Ovary (tissue), 9 donors: ENCODE measurements around the gene BICDL1. TPM values are rescaled to one million over a fixed set of nuclear protein-coding genes. Genes with fewer than 3 reads are reported as not detected.

Source experiments
- DNase-seq, 5 donors: peaks; one replicate each; pipeline ENCODE4 v3.0.0-alpha.2; 2019 to 2020
- H3K27ac ChIP-seq, 2 donors: fragments of 200-600 bp; one replicate each; pipeline versions ENCODE4 v1.5.1 to v1.8.0; 2019 to 2022
- H3K27me3 ChIP-seq: fragments of 200-600 bp; one replicate; pipeline ENCODE4 v1.8.0; 2022
- H3K36me3 ChIP-seq: fragments of 200-600 bp; sonication (generic); one replicate; pipeline ENCODE4 v1.5.1; 2019
- H3K4me1 ChIP-seq: one replicate; pipeline ENCODE4 v1.8.1; 2013; ENCODE audit warnings: mild to moderate bottlenecking, moderate library complexity; ENCODE audit not compliant: insufficient read depth
- H3K4me3 ChIP-seq: fragments of 200-600 bp; sonication (generic); one replicate; pipeline ENCODE4 v1.5.1; 2017
- H3K9me3 ChIP-seq, 2 donors: fragments of 200-600 bp in 1 of 2; sonication (generic) in 1 of 2; one replicate each; pipeline versions ENCODE4 v1.5.1 to v1.8.1; 2013 to 2019; ENCODE audit warnings: mild to moderate bottlenecking in 1 of 2, moderate library complexity in 1 of 2
- EP300 ChIP-seq: sonication (generic); formaldehyde crosslinking; IDR thresholded peaks from one replicate; pipeline ENCODE4 v1.6.1; 2017; ENCODE audit warnings: antibody characterized with exemption
- POLR2A ChIP-seq: fragments of 450-650 bp; IDR thresholded peaks from one replicate; pipeline ENCODE4 v1.6.1; 2017; ENCODE audit warnings: antibody characterized with exemption, mild to moderate bottlenecking, moderate library complexity
- WGBS, 3 donors: extraction: QIAGEN DNeasy Blood & Tissue Kit in 1 of 3; methylation state at CpG; one replicate each; pipeline versions ENCODE4 v1.1.5 to v1.1.7; 2013 to 2017; 5-methylcytosine and 5-hydroxymethylcytosine counted together
- intact Hi-C, 4 donors: fragments of 100-400 bp; cut with DNase I; formaldehyde crosslinking; loops; one replicate each; pipeline versions ENCODE4 v1.11.0 to v1.15.1; 2022 to 2023
- polyA plus RNA-seq, 2 donors: library from polyadenylated mRNA; stranded (reverse); fragments of 200-250 nt in 1 of 2; fragments of 350-450 nt in 1 of 2; fragmentation: Illumina TruSeq in 1 of 2; extraction: RNeasy Lipid Tissue Mini Kit (QIAGEN cat#74804) in 1 of 2; gene quantifications; one replicate each; pipeline ENCODE4 v1.2.3, GENCODE V29; 2013 to 2014
- total RNA-seq, 7 donors: library from RNA; depleted of rRNA in 2 of 7; stranded (reverse); fragments of >200 nt in 2 of 7; fragmentation: NEBNext Ultra II Directional in 3 of 7; extraction: Animal tissue kit (Norgen Biotek cat#: 25700) in 3 of 7; gene quantifications; one replicate each; pipeline versions ENCODE4 v1.1.0 to v1.2.4, GENCODE V29; 2016 to 2023
- TF ChIP-seq, protein P1 (sequence below), 3 donors: fragments of 450-650 bp in 2 of 3; fragments of 200-600 bp in 1 of 3; IDR thresholded peaks; one replicate each; pipeline versions ENCODE4 v1.5.1 to v1.8.0; 2016 to 2022; ENCODE audit warnings: antibody characterized with exemption in 3 of 3, mild to moderate bottlenecking in 1 of 3
- donor health status: DM: no; HTN: no; CAD: no; lungs with moderate emphysema.
- donor health status: DM: no; HTN: no; CAD: no.
- donor health status: Bipolar disorder and iron deficiency.
- donor health status: DM: yes; HTN: yes; CAD: no.
- donor health status: DM: no; HTN: no; CAD: no.
- donor health status: DM: yes; HTN: yes; CAD: no.

BICDL1 gene
- total and polyA plus RNA-seq, 9 donors = 0.40 to 147 (median 1.7) TPM

DNA sequence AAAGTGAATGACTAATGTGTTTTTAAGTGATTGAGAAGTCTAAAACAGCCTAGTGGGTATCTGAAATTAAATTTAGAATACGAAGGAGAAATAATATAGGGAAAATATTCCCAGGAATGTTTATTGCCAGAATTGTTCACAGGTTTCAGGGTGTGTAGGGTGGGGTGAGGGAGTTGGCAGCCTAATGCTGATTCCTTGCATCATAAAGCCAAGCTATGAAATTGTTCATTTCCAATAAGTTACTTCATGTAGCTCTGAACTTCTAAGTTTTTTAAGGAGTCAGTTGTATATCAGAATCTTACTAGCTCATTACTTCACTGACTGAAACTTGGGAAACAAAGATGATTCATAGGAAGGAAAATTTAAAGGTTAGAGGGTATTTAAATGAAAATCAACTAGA is 71.2 kb downstream of the BICDL1 start:
- no peak overlapping the region for H3K4me3 ChIP-seq
- WGBS, 3 donors = 91 to 94% (median 94%) methylated on average over 1 of the region's 1 CpG
- no peaks in the 10 kb centered on the region for H3K27me3 ChIP-seq
- H3K4me1 ChIP-seq = no peaks in the 10 kb centered on the region
- intact Hi-C loops = no loop called here
- TF ChIP-seq, protein P1, sequence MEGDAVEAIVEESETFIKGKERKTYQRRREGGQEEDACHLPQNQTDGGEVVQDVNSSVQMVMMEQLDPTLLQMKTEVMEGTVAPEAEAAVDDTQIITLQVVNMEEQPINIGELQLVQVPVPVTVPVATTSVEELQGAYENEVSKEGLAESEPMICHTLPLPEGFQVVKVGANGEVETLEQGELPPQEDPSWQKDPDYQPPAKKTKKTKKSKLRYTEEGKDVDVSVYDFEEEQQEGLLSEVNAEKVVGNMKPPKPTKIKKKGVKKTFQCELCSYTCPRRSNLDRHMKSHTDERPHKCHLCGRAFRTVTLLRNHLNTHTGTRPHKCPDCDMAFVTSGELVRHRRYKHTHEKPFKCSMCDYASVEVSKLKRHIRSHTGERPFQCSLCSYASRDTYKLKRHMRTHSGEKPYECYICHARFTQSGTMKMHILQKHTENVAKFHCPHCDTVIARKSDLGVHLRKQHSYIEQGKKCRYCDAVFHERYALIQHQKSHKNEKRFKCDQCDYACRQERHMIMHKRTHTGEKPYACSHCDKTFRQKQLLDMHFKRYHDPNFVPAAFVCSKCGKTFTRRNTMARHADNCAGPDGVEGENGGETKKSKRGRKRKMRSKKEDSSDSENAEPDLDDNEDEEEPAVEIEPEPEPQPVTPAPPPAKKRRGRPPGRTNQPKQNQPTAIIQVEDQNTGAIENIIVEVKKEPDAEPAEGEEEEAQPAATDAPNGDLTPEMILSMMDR (IDR thresholded peaks at IDR 0.05) = no peak
- TF ChIP-seq EP300 = no peak
- TF ChIP-seq POLR2A = no peak
- no peaks in the 10 kb centered on the region for H3K36me3 ChIP-seq
- no peak for DNase-seq
- no peak overlapping the region for H3K27ac ChIP-seq
- H3K9me3 ChIP-seq = no peaks in the 10 kb centered on the region

DNA sequence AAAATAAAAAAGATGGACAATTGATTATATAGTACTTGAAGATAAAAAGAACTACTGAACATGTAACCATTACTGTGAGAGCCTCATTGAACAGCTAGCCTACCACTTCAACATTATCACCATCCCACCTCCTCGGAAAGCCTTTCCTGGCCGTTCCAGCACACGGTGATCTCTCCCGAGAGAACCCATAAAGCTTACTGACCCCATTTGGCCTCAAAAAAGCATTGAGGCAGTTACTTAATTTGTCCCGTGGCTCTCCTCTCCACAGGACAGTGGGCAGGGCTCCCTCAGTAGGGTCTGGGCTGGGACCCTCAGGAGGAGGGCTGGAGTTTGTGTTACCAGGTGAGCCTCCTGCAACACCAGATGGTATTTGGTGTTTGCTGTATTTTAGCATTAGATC is 71.7 kb downstream of the BICDL1 start:
- intact Hi-C loops = no loop called here
- no peak for TF ChIP-seq EP300
- TF ChIP-seq, protein P1 (IDR thresholded peaks at IDR 0.05) = no peak
- TF ChIP-seq POLR2A = no peak
- Histone ChIP-seq H3K27me3 (no peaks in the 10 kb centered on the region), H3K4me1 (no peaks in the 10 kb centered on the region), H3K9me3 (no peaks in the 10 kb centered on the region), H3K27ac (no peak overlapping the region), H3K4me3 (no peak overlapping the region), H3K36me3 (no peaks in the 10 kb centered on the region)
- 39 to 57% (median 55%) methylated on average over 5 of the region's 5 CpGs for WGBS, 3 donors
- no peak for DNase-seq

DNA sequence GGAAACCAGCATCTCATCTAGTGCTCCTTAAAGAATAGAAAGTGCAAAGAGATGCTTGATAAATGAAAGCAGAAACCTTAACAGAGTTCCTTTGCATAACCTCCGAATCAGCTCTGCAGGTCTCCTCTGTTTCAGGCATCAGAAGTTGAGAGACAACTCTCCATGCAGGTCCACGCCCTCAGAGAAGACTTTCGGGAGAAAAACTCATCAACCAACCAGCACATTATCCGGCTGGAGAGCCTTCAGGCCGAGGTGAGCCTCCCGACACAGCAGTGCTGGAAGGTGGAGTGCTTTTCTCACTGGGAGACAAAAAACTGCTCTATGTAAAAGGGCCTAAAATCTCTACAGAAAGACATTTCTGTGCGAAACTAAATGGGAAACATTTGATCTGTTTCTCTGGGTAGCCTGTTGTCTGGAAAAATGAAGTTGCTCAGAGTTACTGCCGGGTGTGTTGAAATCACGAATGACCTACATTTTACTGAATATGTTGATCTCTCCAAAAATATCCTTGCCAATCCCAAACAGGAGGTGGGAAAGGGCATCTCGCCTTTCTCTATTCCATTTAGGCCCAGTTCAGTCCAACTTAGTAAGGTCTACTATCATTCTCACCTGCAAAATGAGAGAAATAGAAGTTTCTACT is 72.7 kb downstream of the BICDL1 start:
- no peaks in the 10 kb centered on the region for H3K9me3 ChIP-seq
- H3K4me1 ChIP-seq = no peaks in the 10 kb centered on the region
- no peak overlapping the region for H3K4me3 ChIP-seq
- no peaks in the 10 kb centered on the region for H3K36me3 ChIP-seq
- DNase-seq = no peak
- no peaks in the 10 kb centered on the region for H3K27me3 ChIP-seq
- intact Hi-C loops = no loop called here
- TF ChIP-seq POLR2A = no peak
- TF ChIP-seq, protein P1 (IDR thresholded peaks at IDR 0.05) = no peak
- TF ChIP-seq EP300 = no peak
- WGBS, 3 donors = 79 to 86% (median 82%) methylated on average over 10 of the region's 10 CpGs
- H3K27ac ChIP-seq = no peak overlapping the region

DNA sequence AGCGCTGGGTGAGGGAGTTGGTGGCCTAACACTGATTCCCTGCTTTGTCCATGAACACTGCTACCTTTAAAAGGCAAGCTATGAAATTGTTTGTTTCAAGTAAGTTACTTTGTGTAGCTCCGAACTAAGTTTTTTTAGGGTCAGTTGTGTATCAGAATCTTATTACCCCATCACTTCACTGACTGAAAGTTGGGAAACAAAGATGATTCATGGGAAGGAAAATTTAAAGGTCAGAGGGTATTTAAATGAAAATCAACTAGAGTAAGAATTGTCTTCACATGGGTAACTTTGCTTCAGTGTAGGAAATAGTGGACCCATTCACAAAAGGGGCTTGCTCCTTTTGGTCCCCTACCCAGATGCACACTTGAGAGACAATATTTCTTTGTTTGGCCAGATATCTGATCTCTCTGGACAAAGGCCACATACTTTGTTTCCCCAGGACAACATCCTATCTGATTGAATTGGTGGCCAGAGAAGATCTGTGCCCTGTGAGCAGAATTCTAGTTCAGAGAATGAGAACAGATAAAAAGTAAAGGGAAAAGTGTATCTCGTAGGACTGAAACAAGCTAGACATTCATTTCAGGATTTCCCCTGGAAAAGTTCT is 74.0 kb downstream of the BICDL1 start:
- H3K9me3 ChIP-seq = no peaks in the 10 kb centered on the region
- H3K27ac ChIP-seq = no peak overlapping the region
- H3K4me1 ChIP-seq = no peaks in the 10 kb centered on the region
- intact Hi-C loops = no loop called here
- TF ChIP-seq, protein P1 (IDR thresholded peaks at IDR 0.05) = no peak
- TF ChIP-seq POLR2A (no peak), EP300 (no peak)
- H3K36me3 ChIP-seq = no peaks in the 10 kb centered on the region
- 85 to 86% (median 86%) methylated on average over 3 of the region's 3 CpGs for WGBS, 3 donors
- no peak overlapping the region for H3K4me3 ChIP-seq
- no peak for DNase-seq
- no peaks in the 10 kb centered on the region for H3K27me3 ChIP-seq
